Measurements from ENCODE around the gene DPEP3.

DPEP3 gene

GRCh38 chr16:67928561-67929364, 51.5 kb downstream of the DPEP3 start:
- peak; percentile 49 for DNase-seq (ENCODE audit: low read depth)

GRCh38 chr16:67928147-67928546, 52.2 kb downstream of the DPEP3 start:
- no peak for TF ChIP-seq CTCF (conservative IDR thresholded peaks at IDR 0.05; ENCODE audit: low read length)
- no peak overlapping the region for H3K4me3 ChIP-seq (ENCODE audit: low read length)
- no peak for DNase-seq (ENCODE audit: low read depth)

More at GRCh38 chr16:67928561-67929364, 51.5 kb downstream of the DPEP3 start:
- H3K4me3 ChIP-seq (ENCODE audit: low read length): no peak overlapping the region
- TF ChIP-seq CTCF (conservative IDR thresholded peaks at IDR 0.05; ENCODE audit: low read length): peak; percentile 86

- H3K4me3 ChIP-seq (ENCODE audit: low read length): no peak overlapping the region
- no peak for TF ChIP-seq CTCF (conservative IDR thresholded peaks at IDR 0.05; ENCODE audit: low read length)
- no peak for DNase-seq (ENCODE audit: low read depth)
Observed at GRCh38 chr16:67927131-67927941, 53.0 kb downstream of the DPEP3 start.

- no peak for TF ChIP-seq CTCF (conservative IDR thresholded peaks at IDR 0.05; ENCODE audit: low read length)
- DNase-seq (ENCODE audit: low read depth): no peak
- H3K4me3 ChIP-seq (ENCODE audit: low read length): no peak overlapping the region
Observed at GRCh38 chr16:67926181-67926750, 54.0 kb downstream of the DPEP3 start.
